ENCODE results near the gene CDH8.
"Not testable (repeated sequence)": the region's sequence is repeated elsewhere in the genome, so short reads cannot be mapped to it uniquely, and the experiment has no call there.

The CDH8 gene

GRCh38 chr16:61713787-61714186, 322.5 kb downstream of the CDH8 start:
- no peak overlapping the region for H3K4me3 ChIP-seq (ENCODE audit: control insufficient read depth, low read depth, low read length)
- no peak for TF ChIP-seq CTCF (IDR thresholded peaks at IDR 0.05; ENCODE audit: control insufficient read depth, insufficient read depth, low read depth, low read length, missing control alignments)
- DNase-seq (ENCODE audit: low read depth): no peak

- H3K4me3 ChIP-seq (ENCODE audit: control insufficient read depth, low read depth, low read length); DNase-seq (ENCODE audit: low read depth): not testable (repeated sequence)
These were observed 336.6 kb downstream of the CDH8 start for GRCh38 chr16:61699640-61700039.

- no peak overlapping the region for H3K4me3 ChIP-seq (ENCODE audit: control insufficient read depth, low read depth, low read length)
- DNase-seq (ENCODE audit: low read depth): no peak
- TF ChIP-seq CTCF (IDR thresholded peaks at IDR 0.05; ENCODE audit: control insufficient read depth, insufficient read depth, low read depth, low read length, missing control alignments): no peak
These were observed 351.7 kb downstream of the CDH8 start for GRCh38 chr16:61684541-61684940.

GRCh38 chr16:61681673-61682072, 354.6 kb downstream of the CDH8 start:
- H3K4me3 ChIP-seq (ENCODE audit: control insufficient read depth, low read depth, low read length): no peak overlapping the region
- DNase-seq (ENCODE audit: low read depth): no peak
- TF ChIP-seq CTCF (IDR thresholded peaks at IDR 0.05; ENCODE audit: control insufficient read depth, insufficient read depth, low read depth, low read length, missing control alignments): no peak

GRCh38 chr16:61681124-61681523, 355.1 kb downstream of the CDH8 start:
- H3K4me3 ChIP-seq (ENCODE audit: control insufficient read depth, low read depth, low read length): no peak overlapping the region
- no peak for DNase-seq (ENCODE audit: low read depth)
- no peak for TF ChIP-seq CTCF (IDR thresholded peaks at IDR 0.05; ENCODE audit: control insufficient read depth, insufficient read depth, low read depth, low read length, missing control alignments)

GRCh38 chr16:61678182-61678581, 358.1 kb downstream of the CDH8 start:
- no peak overlapping the region for H3K4me3 ChIP-seq (ENCODE audit: control insufficient read depth, low read depth, low read length)
- TF ChIP-seq CTCF (IDR thresholded peaks at IDR 0.05; ENCODE audit: control insufficient read depth, insufficient read depth, low read depth, low read length, missing control alignments): no peak
- no peak for DNase-seq (ENCODE audit: low read depth)

GRCh38 chr16:61677776-61678175, 358.5 kb downstream of the CDH8 start:
- H3K4me3 ChIP-seq (ENCODE audit: control insufficient read depth, low read depth, low read length): no peak overlapping the region
- DNase-seq (ENCODE audit: low read depth): no peak
- no peak for TF ChIP-seq CTCF (IDR thresholded peaks at IDR 0.05; ENCODE audit: control insufficient read depth, insufficient read depth, low read depth, low read length, missing control alignments)

Data from AG09309 (cell line).